ENCODE results near the gene PKP3. TPM values are rescaled to one million over a fixed set of nuclear protein-coding genes. Genes with fewer than 3 reads are reported as not detected.

The PKP3 gene
- total and polyA plus RNA-seq, 9 of the 15 experiments (the other 6 are each of a cell fraction or from before 2014, with no cell fraction given) = 0.11 to 110 (median 30.7) TPM

DNA sequence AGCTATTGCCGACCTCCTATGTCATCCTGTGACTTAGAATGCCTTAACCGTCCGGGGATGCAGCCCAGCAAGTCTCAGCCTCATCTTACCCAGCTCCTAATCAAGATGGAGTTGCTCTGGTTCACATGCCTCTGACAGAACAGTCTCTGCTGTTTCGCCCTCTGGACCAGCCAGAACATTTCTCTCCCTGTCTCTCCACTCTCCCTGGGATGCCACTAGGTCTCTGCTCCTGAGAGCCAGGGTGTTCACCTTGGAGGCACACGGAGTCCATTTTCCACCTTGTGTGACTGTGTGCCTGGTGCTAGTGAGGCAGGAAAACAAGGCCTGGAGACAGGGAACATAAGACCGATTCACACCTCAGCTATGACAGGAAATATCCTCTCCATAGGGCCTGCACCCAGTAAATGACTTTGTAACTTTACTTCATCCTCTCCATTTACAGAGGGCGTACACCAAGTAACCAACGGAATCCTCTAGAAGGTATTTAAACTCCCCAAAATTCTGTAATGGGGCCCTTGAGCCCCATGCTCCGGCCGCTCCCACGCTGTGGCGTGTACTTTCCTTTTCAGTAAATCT is 41.5 kb upstream of the PKP3 start (continued):
- TF ChIP-seq POLR3A (IDR thresholded peaks at IDR 0.05; ENCODE audit: borderline replicate concordance, extremely low read depth, insufficient read depth, insufficient read length) (no peak), GMEB1 (CRISPR knock-in tag; IDR thresholded peaks at IDR 0.05) (peak; percentile 65; the same call in 1 of the 2 replicates), KHSRP (IDR thresholded peaks at IDR 0.05) (no peak), YBX1 (IDR thresholded peaks at IDR 0.05) (no peak), FOXJ3 (CRISPR knock-in tag; IDR thresholded peaks at IDR 0.05) (no peak), MYBL2 (IDR thresholded peaks at IDR 0.05; ENCODE audit: low read depth) (no peak), MYBL2 (CRISPR knock-in tag; IDR thresholded peaks at IDR 0.05; ENCODE audit: borderline replicate concordance) (no peak), ZNF316 (IDR thresholded peaks at IDR 0.05) (no peak), CBFB (CRISPR knock-in tag; IDR thresholded peaks at IDR 0.05) (no peak), ZNF23 (CRISPR knock-in tag; IDR thresholded peaks at IDR 0.05) (peak; percentile 70; the same call in 1 of the 2 replicates), E2F6 (IDR thresholded peaks at IDR 0.05; ENCODE audit: borderline replicate concordance in 1 of 2, extremely low read depth in 1 of 2, insufficient read depth in 1 of 2, insufficient read length in 1 of 2, low read depth in 1 of 2, low read length in 1 of 2, poor library complexity in 1 of 2, severe bottlenecking in 1 of 2) (no peak), SRSF9 (IDR thresholded peaks at IDR 0.05; ENCODE audit: borderline replicate concordance, low read depth, low read length) (no peak), EGR1 (conservative IDR thresholded peaks at IDR 0.05) (no peak), RFX5 (IDR thresholded peaks at IDR 0.05; ENCODE audit: low read depth, low read length) (no peak), BDP1 (IDR thresholded peaks at IDR 0.05; ENCODE audit: insufficient read depth, insufficient read length) (no peak), ARNT (IDR thresholded peaks at IDR 0.05) (no peak), GABPA (tag; conservative IDR thresholded peaks at IDR 0.05; ENCODE audit: low read depth) (no peak), ADNP (tag; IDR thresholded peaks at IDR 0.05) (no peak), PHTF2 (CRISPR knock-in tag; IDR thresholded peaks at IDR 0.05) (peak; percentile 90), UBTF (IDR thresholded peaks at IDR 0.05; ENCODE audit: borderline replicate concordance in 1 of 2, low read depth in 2 of 2, low read length in 2 of 2) (no peak)
- TF ChIP-seq, protein P1, sequence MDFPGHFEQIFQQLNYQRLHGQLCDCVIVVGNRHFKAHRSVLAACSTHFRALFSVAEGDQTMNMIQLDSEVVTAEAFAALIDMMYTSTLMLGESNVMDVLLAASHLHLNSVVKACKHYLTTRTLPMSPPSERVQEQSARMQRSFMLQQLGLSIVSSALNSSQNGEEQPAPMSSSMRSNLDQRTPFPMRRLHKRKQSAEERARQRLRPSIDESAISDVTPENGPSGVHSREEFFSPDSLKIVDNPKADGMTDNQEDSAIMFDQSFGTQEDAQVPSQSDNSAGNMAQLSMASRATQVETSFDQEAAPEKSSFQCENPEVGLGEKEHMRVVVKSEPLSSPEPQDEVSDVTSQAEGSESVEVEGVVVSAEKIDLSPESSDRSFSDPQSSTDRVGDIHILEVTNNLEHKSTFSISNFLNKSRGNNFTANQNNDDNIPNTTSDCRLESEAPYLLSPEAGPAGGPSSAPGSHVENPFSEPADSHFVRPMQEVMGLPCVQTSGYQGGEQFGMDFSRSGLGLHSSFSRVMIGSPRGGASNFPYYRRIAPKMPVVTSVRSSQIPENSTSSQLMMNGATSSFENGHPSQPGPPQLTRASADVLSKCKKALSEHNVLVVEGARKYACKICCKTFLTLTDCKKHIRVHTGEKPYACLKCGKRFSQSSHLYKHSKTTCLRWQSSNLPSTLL (IDR thresholded peaks at IDR 0.05) = no peak
- TF ChIP-seq, protein P2, sequence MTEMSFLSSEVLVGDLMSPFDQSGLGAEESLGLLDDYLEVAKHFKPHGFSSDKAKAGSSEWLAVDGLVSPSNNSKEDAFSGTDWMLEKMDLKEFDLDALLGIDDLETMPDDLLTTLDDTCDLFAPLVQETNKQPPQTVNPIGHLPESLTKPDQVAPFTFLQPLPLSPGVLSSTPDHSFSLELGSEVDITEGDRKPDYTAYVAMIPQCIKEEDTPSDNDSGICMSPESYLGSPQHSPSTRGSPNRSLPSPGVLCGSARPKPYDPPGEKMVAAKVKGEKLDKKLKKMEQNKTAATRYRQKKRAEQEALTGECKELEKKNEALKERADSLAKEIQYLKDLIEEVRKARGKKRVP (CRISPR knock-in tag; IDR thresholded peaks at IDR 0.05) = peak; percentile 90

Measured in K562 (cell line).